ENCODE measurements around the gene MFSD2B.

Gene MFSD2B

DNA sequence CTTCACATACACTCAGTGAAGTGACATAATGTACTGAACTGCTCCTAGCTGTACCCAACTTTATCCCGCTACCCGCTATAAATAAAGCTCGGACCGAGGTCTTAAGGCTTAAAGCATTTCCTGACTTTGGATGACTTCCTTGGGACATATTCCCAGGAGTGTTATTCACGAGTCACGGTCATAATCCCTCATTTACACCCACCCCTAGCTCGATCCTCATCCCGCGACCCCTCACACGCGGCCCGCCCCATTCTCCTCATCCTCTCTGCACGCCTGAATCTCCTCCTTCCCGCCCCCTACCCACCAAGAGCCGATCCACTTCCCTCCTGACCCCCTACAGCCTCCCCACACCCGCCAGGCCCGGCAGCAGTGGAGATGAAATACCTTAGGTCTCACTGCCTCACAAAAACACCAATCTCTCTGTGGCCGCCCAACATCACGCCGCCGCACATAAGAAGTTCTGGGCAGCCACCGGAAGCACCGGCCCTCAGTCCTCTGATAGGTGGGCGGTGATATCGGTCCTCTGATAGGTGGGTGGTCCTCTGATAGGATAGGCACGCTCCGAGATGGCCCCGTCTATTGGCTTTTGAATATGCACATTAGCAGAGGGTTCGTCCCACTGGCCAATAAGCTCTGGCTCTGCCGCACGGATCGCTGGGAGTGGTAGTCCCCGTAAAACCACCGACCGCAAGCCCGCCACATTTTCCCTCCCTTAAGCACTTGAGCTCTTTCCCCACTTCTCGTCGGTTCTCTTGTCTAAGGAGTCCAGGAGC lies 37.2 kb downstream of the MFSD2B start, which contains the start of gene WDCP:
WDCP (minus strand) TSS at position 462 of the 773 bp plus-strand sequence. CDS start 7,897 bp downstream, outside the sequence.
- peak; percentile 98 for DNase-seq (ENCODE audit: low read depth)
- H3K4me3 ChIP-seq (ENCODE audit: low read depth, low read length), result peak within 1 kb of the TSS; percentile 78
- TF ChIP-seq, protein P1, sequence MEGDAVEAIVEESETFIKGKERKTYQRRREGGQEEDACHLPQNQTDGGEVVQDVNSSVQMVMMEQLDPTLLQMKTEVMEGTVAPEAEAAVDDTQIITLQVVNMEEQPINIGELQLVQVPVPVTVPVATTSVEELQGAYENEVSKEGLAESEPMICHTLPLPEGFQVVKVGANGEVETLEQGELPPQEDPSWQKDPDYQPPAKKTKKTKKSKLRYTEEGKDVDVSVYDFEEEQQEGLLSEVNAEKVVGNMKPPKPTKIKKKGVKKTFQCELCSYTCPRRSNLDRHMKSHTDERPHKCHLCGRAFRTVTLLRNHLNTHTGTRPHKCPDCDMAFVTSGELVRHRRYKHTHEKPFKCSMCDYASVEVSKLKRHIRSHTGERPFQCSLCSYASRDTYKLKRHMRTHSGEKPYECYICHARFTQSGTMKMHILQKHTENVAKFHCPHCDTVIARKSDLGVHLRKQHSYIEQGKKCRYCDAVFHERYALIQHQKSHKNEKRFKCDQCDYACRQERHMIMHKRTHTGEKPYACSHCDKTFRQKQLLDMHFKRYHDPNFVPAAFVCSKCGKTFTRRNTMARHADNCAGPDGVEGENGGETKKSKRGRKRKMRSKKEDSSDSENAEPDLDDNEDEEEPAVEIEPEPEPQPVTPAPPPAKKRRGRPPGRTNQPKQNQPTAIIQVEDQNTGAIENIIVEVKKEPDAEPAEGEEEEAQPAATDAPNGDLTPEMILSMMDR (IDR thresholded peaks at IDR 0.05; ENCODE audit: low read depth, low read length, missing control alignments), result no peak

DNA sequence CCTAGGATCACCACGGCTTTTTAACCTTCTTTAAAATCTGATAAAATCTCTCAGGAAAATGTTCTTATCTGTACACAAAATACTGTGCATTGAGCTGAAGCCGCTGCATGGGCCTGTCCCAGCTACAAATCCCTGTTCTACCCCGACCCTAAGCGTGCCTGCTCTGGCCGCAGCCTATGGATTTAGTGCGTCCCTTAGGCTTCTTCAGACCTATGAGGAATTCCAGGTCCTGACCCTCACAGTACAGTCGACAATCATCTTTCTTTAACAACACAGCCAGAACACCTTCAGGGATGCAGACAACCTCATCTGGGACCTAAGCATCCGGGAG lies 37.8 kb downstream of the MFSD2B start:
- TF ChIP-seq, protein P1 (IDR thresholded peaks at IDR 0.05; ENCODE audit: low read depth, low read length, missing control alignments), result no peak
- no peak for DNase-seq (ENCODE audit: low read depth)
- H3K4me3 ChIP-seq (ENCODE audit: low read depth, low read length), result no peak overlapping the region

DNA sequence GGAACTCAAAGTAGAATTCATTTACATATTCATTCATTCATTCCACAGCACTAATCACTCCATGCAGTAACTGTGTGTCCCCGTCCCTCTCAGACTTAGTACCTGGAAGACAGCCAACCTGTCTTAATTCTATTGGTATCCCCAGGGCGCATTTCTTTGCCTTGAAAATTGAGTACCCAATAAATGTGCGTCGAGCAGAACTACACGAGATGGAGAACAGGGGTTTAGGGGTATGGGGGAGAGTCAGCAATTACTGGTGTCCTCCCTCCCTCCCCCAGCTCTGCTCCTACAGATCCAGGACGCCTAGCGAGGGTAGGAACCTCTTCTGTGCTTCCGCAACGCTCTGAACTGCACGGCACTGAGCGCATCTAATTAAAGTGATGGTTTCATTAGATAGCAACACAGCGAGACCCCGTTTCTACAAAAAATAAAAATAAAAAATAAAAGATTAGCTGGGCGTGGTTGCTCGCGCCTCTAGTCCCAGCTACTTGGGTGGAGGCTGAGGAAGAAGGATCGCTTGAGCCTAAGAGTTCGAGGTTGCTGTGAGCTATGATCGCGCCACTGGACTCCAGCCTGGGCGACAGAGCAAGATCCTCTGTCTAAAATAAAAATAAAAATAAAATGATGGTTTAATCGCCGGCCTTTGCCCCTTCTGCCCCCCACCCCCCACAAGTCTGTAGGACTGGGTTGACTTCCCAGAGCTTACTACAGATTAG lies 39.0 kb downstream of the MFSD2B start:
- peak overlapping the region; percentile 67 for H3K4me3 ChIP-seq (ENCODE audit: low read depth, low read length)
- no peak for DNase-seq (ENCODE audit: low read depth)
- TF ChIP-seq, protein P1 (IDR thresholded peaks at IDR 0.05; ENCODE audit: low read depth, low read length, missing control alignments), result no peak

DNA sequence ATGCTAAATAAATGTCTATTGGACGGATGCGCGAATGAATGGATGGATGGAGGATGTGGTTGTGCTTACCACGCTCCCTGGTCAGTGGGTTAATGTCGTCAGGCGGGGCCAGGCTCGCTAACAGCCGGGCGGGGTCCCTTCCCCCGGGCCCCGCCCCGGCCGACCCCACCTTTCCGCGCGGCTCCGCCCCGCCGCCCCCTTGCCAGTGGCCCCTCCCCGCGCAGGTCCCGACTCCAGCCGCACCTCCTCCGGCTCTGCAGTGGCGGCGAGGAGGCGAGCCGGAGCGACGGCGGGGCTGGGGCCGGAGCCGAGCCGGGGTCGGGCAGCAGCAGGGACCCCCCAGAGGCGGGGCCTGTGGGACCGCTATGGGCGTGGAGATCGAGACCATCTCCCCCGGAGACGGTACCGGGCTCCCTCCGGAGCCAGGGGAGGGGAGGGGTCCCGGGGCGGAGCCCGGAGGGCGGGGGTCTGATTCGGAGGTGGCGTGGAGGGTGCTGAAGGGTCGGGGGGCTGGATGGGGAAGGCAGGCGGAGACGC lies 39.7 kb downstream of the MFSD2B start, which contains the start of gene FKBP1B:
FKBP1B (plus strand) TSS at position 257 of the 537 bp plus-strand sequence; CDS start at position 366, 109 bp downstream.
- TF ChIP-seq, protein P1 (IDR thresholded peaks at IDR 0.05; ENCODE audit: low read depth, low read length, missing control alignments), result no peak
- DNase-seq (ENCODE audit: low read depth), result peak; percentile 18
- peak within 1 kb of the TSS; percentile 67 for H3K4me3 ChIP-seq (ENCODE audit: low read depth, low read length)

DNA sequence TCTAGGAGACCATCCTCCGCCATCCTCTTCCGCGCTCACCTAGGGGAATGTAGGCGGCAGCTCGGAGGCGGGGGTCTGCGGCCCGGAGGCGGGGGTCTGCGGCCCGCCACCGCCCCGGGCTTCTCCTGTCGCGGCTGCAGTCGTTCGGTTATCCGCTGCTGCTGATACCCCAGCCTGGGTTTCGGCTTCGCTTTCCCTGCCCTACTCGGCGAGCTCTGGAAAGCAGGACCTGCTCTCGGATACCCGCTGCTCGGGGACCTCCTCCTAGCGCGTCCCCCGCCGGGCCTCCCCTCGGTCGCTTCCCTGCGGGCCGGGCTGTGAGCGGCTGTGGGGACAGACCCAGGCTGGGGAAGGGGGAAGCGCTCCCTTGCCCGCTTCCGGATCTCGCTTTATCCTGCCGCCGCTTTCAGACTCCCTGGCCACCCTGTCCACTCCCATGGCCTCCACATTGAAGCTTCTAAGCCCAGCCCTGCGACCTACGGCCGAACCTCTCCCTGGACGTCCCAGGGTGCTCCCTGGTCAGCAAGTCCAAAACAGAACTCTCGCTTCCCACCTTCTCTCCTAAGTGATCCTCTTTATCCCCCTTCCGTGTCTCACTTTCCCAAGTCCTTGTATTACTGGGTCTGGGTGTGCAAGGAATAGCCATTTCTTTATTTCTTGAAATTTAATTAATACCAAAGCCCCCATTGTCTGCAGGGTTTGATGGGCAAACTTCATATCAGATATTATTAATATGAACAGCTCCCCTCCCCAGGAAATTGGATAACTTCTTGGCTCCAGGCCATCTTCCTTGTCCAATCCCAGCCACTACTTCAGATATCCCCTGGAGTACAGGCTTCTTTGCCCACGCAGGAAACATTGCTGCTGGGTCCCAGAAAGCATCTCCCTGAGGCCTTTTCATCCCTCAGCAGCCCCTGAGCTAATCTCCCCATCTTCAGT lies 40.4 kb downstream of the MFSD2B start:
- H3K4me3 ChIP-seq (ENCODE audit: low read depth, low read length), result peak overlapping the region; percentile 67
- TF ChIP-seq, protein P1 (IDR thresholded peaks at IDR 0.05; ENCODE audit: low read depth, low read length, missing control alignments), result no peak

DNA sequence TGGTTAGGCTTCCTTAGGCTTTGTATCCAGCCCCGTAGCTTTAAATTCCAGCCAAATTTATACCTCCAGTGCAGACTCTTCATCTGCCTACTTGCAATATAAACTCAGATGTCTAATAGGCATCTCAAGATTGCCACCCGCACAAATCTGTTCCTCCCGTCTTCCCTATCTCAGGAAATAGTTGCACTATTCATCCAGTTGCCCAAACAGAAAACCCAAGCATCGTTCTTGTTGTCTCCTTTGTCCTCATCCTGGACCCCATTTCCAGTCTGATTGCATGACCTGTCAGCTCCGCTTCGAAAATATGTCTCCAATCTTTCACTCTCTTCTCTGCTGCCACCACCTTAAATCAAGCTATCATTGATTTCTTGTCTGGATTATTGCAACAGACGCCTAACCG lies 41.9 kb downstream of the MFSD2B start:
- TF ChIP-seq, protein P1 (IDR thresholded peaks at IDR 0.05; ENCODE audit: low read depth, low read length, missing control alignments), result no peak
- no peak for DNase-seq (ENCODE audit: low read depth)
- H3K4me3 ChIP-seq (ENCODE audit: low read depth, low read length), result no peak overlapping the region

More for the DNA sequence above, 40.4 kb downstream of the MFSD2B start:
- DNase-seq (ENCODE audit: low read depth), result no peak

Measured in GM12864 (cell line).